IMR-90 (cell line): ENCODE data around the gene RAB11FIP4. TPM values are rescaled to one million over a fixed set of nuclear protein-coding genes. Genes with fewer than 3 reads are reported as not detected.

Source experiments
- ATAC-seq: fragments of 200-7000 bp; cut with Tn5 transposase; 2 replicates; pipeline ENCODE4 v1.9.1; 2020; ENCODE audit warnings: low read depth, mild to moderate bottlenecking, moderate library complexity
- BruUV-seq: library from RNA; stranded (reverse); fragments of 400-500 nt; replicated peaks from 2 replicates; lab custom pipeline; 2021; lab: Mats Ljungman, UMichigan
- CTCF ChIA-PET: fragments of 300-600 bp; formaldehyde crosslinking; extraction: SDS; loops from one replicate; lab custom pipeline; 2021; ENCODE audit warnings: antibody characterized with exemption; lab: Yijun Ruan, JAX
- POLR2A ChIA-PET: fragments of 300-600 bp; sonication (Branson Sonifier 250); formaldehyde crosslinking; loops from one replicate; lab custom pipeline; 2022; ENCODE audit warnings: antibody characterized with exemption; ENCODE audit not compliant: unreplicated experiment; lab: Charles Lee
- DNase-seq: peaks from one replicate; pipeline ENCODE4 v3.0.0; 2013
- H2AFZ ChIP-seq: replicated peaks from 2 replicates; pipeline ENCODE3; 2013; ENCODE audit warnings: low read length, mild to moderate bottlenecking; ENCODE audit not compliant: poor library complexity
- H2AK5ac ChIP-seq: 2 replicates; pipeline ENCODE4 v1.6.1; 2013; ENCODE audit warnings: low read depth, low read length, inconsistent platforms
- H2AK9ac ChIP-seq: replicated peaks from 2 replicates; pipeline ENCODE3; 2013; ENCODE audit warnings: mild to moderate bottlenecking, low read depth, low read length, moderate library complexity; ENCODE audit not compliant: poor library complexity
- H2BK120ac ChIP-seq: 2 replicates; pipeline ENCODE4 v1.6.1; 2013; ENCODE audit warnings: low read depth, low read length, inconsistent platforms
- H2BK15ac ChIP-seq: 3 replicates; pipeline ENCODE4 v1.6.1; 2013; ENCODE audit warnings: low read depth, low read length, inconsistent platforms
- H2BK20ac ChIP-seq: 2 replicates; pipeline ENCODE4 v1.6.1; 2013; ENCODE audit warnings: low read depth, mild to moderate bottlenecking, inconsistent platforms, low read length, moderate library complexity
- H2BK5ac ChIP-seq: 2 replicates; pipeline ENCODE4 v1.6.1; 2013; ENCODE audit warnings: mild to moderate bottlenecking, low read depth, low read length, inconsistent platforms; ENCODE audit not compliant: poor library complexity, severe bottlenecking
- H3K14ac ChIP-seq: replicated peaks from 2 replicates; pipeline ENCODE4 v1.6.1; 2013; ENCODE audit warnings: low read depth, low read length, inconsistent platforms
- H3K18ac ChIP-seq: 2 replicates; pipeline ENCODE4 v1.6.1; 2013; ENCODE audit warnings: low read depth, low read length, control low read depth
- H3K23ac ChIP-seq: 2 replicates; pipeline ENCODE4 v1.6.1; 2013; ENCODE audit warnings: low read depth, low read length, inconsistent platforms
- H3K27ac ChIP-seq: 2 replicates; pipeline ENCODE4 v1.5.1; 2013; ENCODE audit warnings: mild to moderate bottlenecking, control low read depth, low read length; ENCODE audit not compliant: insufficient read depth
- H3K27me3 ChIP-seq: 2 replicates; pipeline ENCODE4 v1.6.1; 2013; ENCODE audit warnings: low read length; ENCODE audit not compliant: control insufficient read depth, insufficient read depth
- H3K36me3 ChIP-seq: 2 replicates; pipeline ENCODE4 v1.6.1; 2013; ENCODE audit warnings: low read length, mixed read lengths; ENCODE audit not compliant: control insufficient read depth, insufficient read depth
- H3K4ac ChIP-seq: 2 replicates; pipeline ENCODE4 v1.6.1; 2013; ENCODE audit warnings: low read depth, low read length, inconsistent platforms
- H3K4me1 ChIP-seq: 2 replicates; pipeline ENCODE4 v1.6.1; 2013; ENCODE audit warnings: low read length, mixed read lengths; ENCODE audit not compliant: control insufficient read depth, insufficient read depth
- H3K4me2 ChIP-seq: 2 replicates; pipeline ENCODE4 v1.6.1; 2013; ENCODE audit warnings: low read depth, mild to moderate bottlenecking, control low read depth, low read length, moderate library complexity
- H3K4me3 ChIP-seq: 2 replicates; pipeline ENCODE4 v1.5.1; 2013; ENCODE audit warnings: low read depth, mild to moderate bottlenecking, control low read depth, low read length, moderate library complexity; ENCODE audit not compliant: insufficient read depth
- H3K56ac ChIP-seq: 2 replicates; pipeline ENCODE4 v1.6.1; 2013; ENCODE audit warnings: low read length, inconsistent platforms; ENCODE audit not compliant: insufficient read depth; ENCODE audit errors: extremely low read depth
- H3K79me1 ChIP-seq, 2 experiments: 2 replicates each; pipeline ENCODE4 v1.6.1; 2013; ENCODE audit warnings: low read length in 2 of 2, inconsistent platforms in 1 of 2, low read depth in 1 of 2
- H3K9ac ChIP-seq: 2 replicates; pipeline ENCODE4 v1.6.1; 2013; ENCODE audit warnings: low read depth, low read length, control low read depth
- H3K9me1 ChIP-seq: 2 replicates; pipeline ENCODE4 v1.6.1; 2013; ENCODE audit warnings: low read length, inconsistent platforms; ENCODE audit not compliant: insufficient read depth
- H3K9me3 ChIP-seq: 2 replicates; pipeline ENCODE4 v1.6.1; 2013; ENCODE audit warnings: low read length; ENCODE audit not compliant: control insufficient read depth, insufficient read depth
- H4K20me1 ChIP-seq: 2 replicates; pipeline ENCODE4 v1.6.1; 2013; ENCODE audit warnings: low read length, inconsistent platforms; ENCODE audit not compliant: insufficient read depth
- H4K5ac ChIP-seq: 2 replicates; pipeline ENCODE4 v1.6.1; 2013; ENCODE audit warnings: mild to moderate bottlenecking, low read depth, low read length, control low read depth
- H4K8ac ChIP-seq, 2 experiments: 2 replicates each; pipeline ENCODE4 v1.6.1; 2013; ENCODE audit warnings: low read depth in 2 of 2, low read length in 2 of 2, control low read depth in 1 of 2, inconsistent platforms in 1 of 2
- H4K91ac ChIP-seq: 2 replicates; pipeline ENCODE4 v1.6.1; 2013; ENCODE audit warnings: low read depth, low read length, inconsistent platforms; ENCODE audit not compliant: insufficient read depth
- BHLHE40 ChIP-seq: fragments of 150-350 bp; IDR thresholded peaks from 2 replicates; pipeline ENCODE4 v1.6.1; 2016; ENCODE audit warnings: mild to moderate bottlenecking, low read depth, low read length
- CEBPB ChIP-seq: IDR thresholded peaks from 2 replicates; pipeline ENCODE4 v1.6.1; 2012; ENCODE audit warnings: low read depth, low read length, improper control_type of control experiment
- FOS ChIP-seq: fragments of 150-350 bp; IDR thresholded peaks from 2 replicates; pipeline ENCODE4 v1.6.1; 2016; ENCODE audit warnings: low read depth, low read length
- MAFK ChIP-seq: IDR thresholded peaks from 2 replicates; pipeline ENCODE4 v1.6.1; 2012; ENCODE audit warnings: low read depth, low read length, improper control_type of control experiment
- MAZ ChIP-seq: IDR thresholded peaks from 2 replicates; pipeline ENCODE4 v1.6.1; 2012; ENCODE audit warnings: low read depth, mild to moderate bottlenecking, low read length, improper control_type of control experiment, moderate library complexity, borderline replicate concordance
- MXI1 ChIP-seq: IDR thresholded peaks from 2 replicates; pipeline ENCODE4 v1.6.1; 2012; ENCODE audit warnings: low read depth, mild to moderate bottlenecking, low read length, moderate library complexity, borderline replicate concordance
- NFE2L2 ChIP-seq: fragments of 150-350 bp; IDR thresholded peaks from 2 replicates; pipeline ENCODE4 v1.6.1; 2016; ENCODE audit warnings: low read depth, mild to moderate bottlenecking, low read length
- POLR2A ChIP-seq: IDR thresholded peaks from 2 replicates; pipeline ENCODE4 v1.6.1; 2012; ENCODE audit warnings: mild to moderate bottlenecking, low read depth, low read length
- RFX5 ChIP-seq: IDR thresholded peaks from 2 replicates; pipeline ENCODE4 v1.8.0; 2012; ENCODE audit warnings: low read depth, mild to moderate bottlenecking, low read length, moderate library complexity
- SMC3 ChIP-seq: fragments of 150-350 bp; IDR thresholded peaks from 2 replicates; pipeline ENCODE4 v1.6.1; 2016; ENCODE audit warnings: low read depth, mild to moderate bottlenecking, antibody characterized with exemption, low read length, moderate library complexity
- WGBS, 2 experiments: methylation state at CpG; one replicate each; pipeline versions ENCODE4 v1.1.5 to v1.1.7; 2013; ENCODE audit warnings: missing lambda C conversion rate in 2 of 2; ENCODE audit not compliant: insufficient read length in 1 of 2; ENCODE audit errors: extremely low coverage in 2 of 2; 5-methylcytosine and 5-hydroxymethylcytosine counted together
- dilution Hi-C: fragments of 300-500 bp; cut with HindIII; formaldehyde crosslinking; loops from one replicate; pipeline ENCODE4 v1.14.3; 2018; ENCODE audit warnings: low sequenced_read_pairs; ENCODE audit not compliant: unreplicated experiment
- in situ Hi-C: fragments of 300-500 bp; cut with MboI; formaldehyde crosslinking; loops from 3 replicates; pipeline ENCODE4 v1.14.3; 2019; ENCODE audit warnings: low sequenced_read_pairs, inconsistent platforms, mixed read lengths
- intact Hi-C: fragments of 100-400 bp; cut with micrococcal nuclease; formaldehyde crosslinking; loops from 2 replicates; pipeline ENCODE4 v1.10.0; 2022
- polyA plus RNA-seq, 3 experiments: library from polyadenylated mRNA; depleted of rRNA; stranded (reverse); fragments of >200 nt; gene quantifications; 2 replicates each; pipeline ENCODE4 v1.2.3, GENCODE V29; 2012; ENCODE audit warnings: low replicate concordance in 1 of 3
- total RNA-seq: library from RNA; depleted of rRNA; stranded (reverse); fragments of >200 nt; gene quantifications from 2 replicates; pipeline ENCODE4 v1.2.3, GENCODE V29; 2012
- TF ChIP-seq, protein P1 (sequence below): fragments of 150-350 bp; IDR thresholded peaks from 2 replicates; pipeline ENCODE4 v1.6.1; 2016; ENCODE audit warnings: low read depth, mild to moderate bottlenecking, low read length, moderate library complexity, borderline replicate concordance
- TF ChIP-seq, protein P2 (sequence below): fragments of 150-350 bp; IDR thresholded peaks from 2 replicates; pipeline ENCODE4 v1.6.1; 2017; ENCODE audit warnings: mild to moderate bottlenecking, antibody characterized with exemption, low read length, low read depth
- TF ChIP-seq, protein P3 (sequence below): conservative IDR thresholded peaks from 2 replicates; pipeline ENCODE4 v1.5.1; 2012; ENCODE audit warnings: mild to moderate bottlenecking, low read depth, low read length, improper control_type of control experiment

Gene RAB11FIP4
- total and polyA plus RNA-seq, 2 of the 4 experiments (the other 2 are of a cell fraction) = 0.68 to 1.1 TPM

DNA sequence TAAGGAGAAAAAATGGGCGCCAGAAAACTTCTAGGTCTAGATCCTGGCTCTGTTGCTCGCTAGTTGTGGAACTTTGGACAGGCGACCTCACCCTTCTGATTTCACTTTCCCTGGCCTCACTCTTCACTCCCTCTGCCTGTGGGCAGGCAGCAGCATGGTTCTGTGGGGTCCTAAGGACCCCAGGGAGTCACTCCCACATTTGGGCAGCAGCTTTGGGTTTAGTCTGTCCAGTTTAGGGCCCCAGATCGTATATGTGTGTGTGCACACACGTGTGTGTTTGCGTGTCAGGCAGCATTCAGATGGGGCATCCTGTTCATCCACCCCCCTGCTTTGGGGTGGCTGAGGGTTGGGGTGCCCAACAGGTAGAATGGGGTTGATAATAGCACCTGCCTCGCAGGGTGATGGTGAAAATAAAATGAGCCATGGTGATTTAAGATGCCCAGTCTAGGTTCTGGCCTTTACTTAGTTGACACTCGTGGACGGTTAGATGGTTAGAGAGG, 102.2 kb downstream of the RAB11FIP4 start:
- H3K9ac ChIP-seq = no peak overlapping the region
- no peak overlapping the region for H3K18ac ChIP-seq
- no peaks in the 10 kb centered on the region for H3K79me1 ChIP-seq
- no peak overlapping the region for H3K4ac ChIP-seq
- no peak overlapping the region for H3K27ac ChIP-seq
- TF ChIP-seq MAFK (no peak), POLR2A (no peak), BHLHE40 (no peak), RFX5 (no peak), FOS (no peak), SMC3 (no peak), NFE2L2 (no peak), MXI1 (no peak), MAZ (no peak), CEBPB (no peak)
- TF ChIP-seq, protein P1, sequence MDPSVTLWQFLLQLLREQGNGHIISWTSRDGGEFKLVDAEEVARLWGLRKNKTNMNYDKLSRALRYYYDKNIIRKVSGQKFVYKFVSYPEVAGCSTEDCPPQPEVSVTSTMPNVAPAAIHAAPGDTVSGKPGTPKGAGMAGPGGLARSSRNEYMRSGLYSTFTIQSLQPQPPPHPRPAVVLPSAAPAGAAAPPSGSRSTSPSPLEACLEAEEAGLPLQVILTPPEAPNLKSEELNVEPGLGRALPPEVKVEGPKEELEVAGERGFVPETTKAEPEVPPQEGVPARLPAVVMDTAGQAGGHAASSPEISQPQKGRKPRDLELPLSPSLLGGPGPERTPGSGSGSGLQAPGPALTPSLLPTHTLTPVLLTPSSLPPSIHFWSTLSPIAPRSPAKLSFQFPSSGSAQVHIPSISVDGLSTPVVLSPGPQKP = no peak
- TF ChIP-seq, protein P2, sequence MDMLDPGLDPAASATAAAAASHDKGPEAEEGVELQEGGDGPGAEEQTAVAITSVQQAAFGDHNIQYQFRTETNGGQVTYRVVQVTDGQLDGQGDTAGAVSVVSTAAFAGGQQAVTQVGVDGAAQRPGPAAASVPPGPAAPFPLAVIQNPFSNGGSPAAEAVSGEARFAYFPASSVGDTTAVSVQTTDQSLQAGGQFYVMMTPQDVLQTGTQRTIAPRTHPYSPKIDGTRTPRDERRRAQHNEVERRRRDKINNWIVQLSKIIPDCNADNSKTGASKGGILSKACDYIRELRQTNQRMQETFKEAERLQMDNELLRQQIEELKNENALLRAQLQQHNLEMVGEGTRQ = no peak
- TF ChIP-seq, protein P3, sequence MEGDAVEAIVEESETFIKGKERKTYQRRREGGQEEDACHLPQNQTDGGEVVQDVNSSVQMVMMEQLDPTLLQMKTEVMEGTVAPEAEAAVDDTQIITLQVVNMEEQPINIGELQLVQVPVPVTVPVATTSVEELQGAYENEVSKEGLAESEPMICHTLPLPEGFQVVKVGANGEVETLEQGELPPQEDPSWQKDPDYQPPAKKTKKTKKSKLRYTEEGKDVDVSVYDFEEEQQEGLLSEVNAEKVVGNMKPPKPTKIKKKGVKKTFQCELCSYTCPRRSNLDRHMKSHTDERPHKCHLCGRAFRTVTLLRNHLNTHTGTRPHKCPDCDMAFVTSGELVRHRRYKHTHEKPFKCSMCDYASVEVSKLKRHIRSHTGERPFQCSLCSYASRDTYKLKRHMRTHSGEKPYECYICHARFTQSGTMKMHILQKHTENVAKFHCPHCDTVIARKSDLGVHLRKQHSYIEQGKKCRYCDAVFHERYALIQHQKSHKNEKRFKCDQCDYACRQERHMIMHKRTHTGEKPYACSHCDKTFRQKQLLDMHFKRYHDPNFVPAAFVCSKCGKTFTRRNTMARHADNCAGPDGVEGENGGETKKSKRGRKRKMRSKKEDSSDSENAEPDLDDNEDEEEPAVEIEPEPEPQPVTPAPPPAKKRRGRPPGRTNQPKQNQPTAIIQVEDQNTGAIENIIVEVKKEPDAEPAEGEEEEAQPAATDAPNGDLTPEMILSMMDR = no peak
- no peak overlapping the region for H4K8ac ChIP-seq
- no peak overlapping the region for H2BK5ac ChIP-seq
- H3K4me2 ChIP-seq = no peak overlapping the region
- no peaks in the 10 kb centered on the region for H3K36me3 ChIP-seq
- no peak overlapping the region for H2AK5ac ChIP-seq
- H2BK15ac ChIP-seq = no peak overlapping the region
- H3K9me3 ChIP-seq = no peaks in the 10 kb centered on the region
- WGBS, 2 experiments = 67% methylated on average over 3 of the region's 9 CpGs; no CpG with 5 or more reads in 1 of the 2 experiments
- H2BK20ac ChIP-seq = no peak overlapping the region
- no peak for ATAC-seq
- H3K23ac ChIP-seq = no peak overlapping the region
- no peaks in the 10 kb centered on the region; the same call in 1 of the 2 replicates for H3K9me1 ChIP-seq
- no peaks in the 10 kb centered on the region for H4K20me1 ChIP-seq
- DNase-seq = no peak
- ChIA-PET CTCF (no interaction called here), POLR2A (no interaction called here)
- H2AFZ ChIP-seq = no peak overlapping the region
- in situ Hi-C loops (no loop called here), intact Hi-C loops (no loop called here), dilution Hi-C loops (no loop called here)
- H4K5ac ChIP-seq = no peak overlapping the region
- H3K4me1 ChIP-seq = no peaks in the 10 kb centered on the region; the same call in 1 of the 2 replicates
- peaks cover 89% of the 10 kb centered on the region for H3K27me3 ChIP-seq
- H2BK120ac ChIP-seq = no peak overlapping the region
- H4K91ac ChIP-seq = no peak overlapping the region
- BruUV-seq = no TSS peak
- H2AK9ac ChIP-seq = peak overlapping the region; percentile 50
- no peak overlapping the region for H3K14ac ChIP-seq
- no peak overlapping the region for H3K4me3 ChIP-seq
- H3K56ac ChIP-seq = no peak overlapping the region
